ENCODE results near the gene CERKL.

Gene CERKL

GRCh38 chr2:181576431-181576830 is 80.5 kb downstream of the CERKL start:
- no peak for DNase-seq

GRCh38 chr2:181575650-181576025 is 81.3 kb downstream of the CERKL start:
- peak; percentile 17 to 56 for DNase-seq

GRCh38 chr2:181575024-181575649 is 81.8 kb downstream of the CERKL start:
- DNase-seq: no peak

- no peak for DNase-seq
These were observed 82.6 kb downstream of the CERKL start for GRCh38 chr2:181574321-181574720.

GRCh38 chr2:181573140-181573736 is 83.7 kb downstream of the CERKL start:
- peak; percentile 31 to 39 for DNase-seq

GRCh38 chr2:181570833-181571661 is 85.9 kb downstream of the CERKL start:
- DNase-seq: no peak

- no peak for DNase-seq
These were observed 86.8 kb downstream of the CERKL start for GRCh38 chr2:181570059-181570458.

GRCh38 chr2:181566334-181567032 is 90.4 kb downstream of the CERKL start:
- no peak for DNase-seq

- no peak for DNase-seq
These were observed 93.7 kb downstream of the CERKL start for GRCh38 chr2:181563101-181563692.

- DNase-seq: no peak
These were observed 98.5 kb downstream of the CERKL start for GRCh38 chr2:181558371-181558770.

- no peak for DNase-seq
These were observed 102.7 kb downstream of the CERKL start for GRCh38 chr2:181554061-181554830.

- no peak for DNase-seq
These were observed 103.7 kb downstream of the CERKL start for GRCh38 chr2:181553244-181553643.

GRCh38 chr2:181552808-181553207 is 104.1 kb downstream of the CERKL start:
- DNase-seq: no peak

- DNase-seq: no peak
These were observed 110.8 kb downstream of the CERKL start for GRCh38 chr2:181546086-181546485.

GRCh38 chr2:181542170-181542569 is 114.7 kb downstream of the CERKL start:
- DNase-seq: no peak

GRCh38 chr2:181540421-181540820 is 116.5 kb downstream of the CERKL start:
- DNase-seq: no peak

- DNase-seq: no peak
These were observed 120.2 kb downstream of the CERKL start for GRCh38 chr2:181536730-181537129.

GRCh38 chr2:181528441-181528840 is 128.5 kb downstream of the CERKL start:
- no peak for DNase-seq

- no peak for DNase-seq
These were observed 129.8 kb downstream of the CERKL start for GRCh38 chr2:181527058-181527457.

GRCh38 chr2:181526014-181526413 is 130.9 kb downstream of the CERKL start:
- no peak for DNase-seq

- DNase-seq: no peak
These were observed 133.1 kb downstream of the CERKL start for GRCh38 chr2:181523756-181524155.

GRCh38 chr2:181520253-181520652 is 136.7 kb downstream of the CERKL start:
- no peak for DNase-seq

Measured in inflammatory macrophage (primary cell).